Mammary epithelial cell (primary cell): ENCODE measurements around the gene PRAF2.

Source experiments
- CTCF ChIP-seq, 2 donors: IDR thresholded peaks in 1 of 2; conservative IDR thresholded peaks in 1 of 2; 2 replicates each; pipeline ENCODE4 v1.5.1; 2011 to 2012; ENCODE audit warnings: inconsistent platforms in 2 of 2, low read length in 2 of 2, mild to moderate bottlenecking in 2 of 2, control low read depth in 1 of 2, low read depth in 1 of 2; ENCODE audit not compliant: insufficient read depth in 1 of 2; ENCODE audit errors: extremely low read depth in 1 of 2
- EZH2 ChIP-seq: IDR thresholded peaks from 2 replicates; pipeline ENCODE4 v1.6.1; 2012; ENCODE audit warnings: low read length, inconsistent platforms, borderline replicate concordance

GRCh38 chrX:49053223-49054072, 20.4 kb downstream of the PRAF2 start:
- TF ChIP-seq CTCF (conservative IDR thresholded peaks at IDR 0.05 in 1 of 2, IDR thresholded peaks at IDR 0.05 in 1 of 2; ENCODE audit: extremely low read depth in 1 of 2, insufficient read depth in 1 of 2, low read depth in 1 of 2, low read length in 2 of 2) (no peak), EZH2 (no peak)
